Measurements from ENCODE around the gene ADCY6.

ADCY6 gene

DNA sequence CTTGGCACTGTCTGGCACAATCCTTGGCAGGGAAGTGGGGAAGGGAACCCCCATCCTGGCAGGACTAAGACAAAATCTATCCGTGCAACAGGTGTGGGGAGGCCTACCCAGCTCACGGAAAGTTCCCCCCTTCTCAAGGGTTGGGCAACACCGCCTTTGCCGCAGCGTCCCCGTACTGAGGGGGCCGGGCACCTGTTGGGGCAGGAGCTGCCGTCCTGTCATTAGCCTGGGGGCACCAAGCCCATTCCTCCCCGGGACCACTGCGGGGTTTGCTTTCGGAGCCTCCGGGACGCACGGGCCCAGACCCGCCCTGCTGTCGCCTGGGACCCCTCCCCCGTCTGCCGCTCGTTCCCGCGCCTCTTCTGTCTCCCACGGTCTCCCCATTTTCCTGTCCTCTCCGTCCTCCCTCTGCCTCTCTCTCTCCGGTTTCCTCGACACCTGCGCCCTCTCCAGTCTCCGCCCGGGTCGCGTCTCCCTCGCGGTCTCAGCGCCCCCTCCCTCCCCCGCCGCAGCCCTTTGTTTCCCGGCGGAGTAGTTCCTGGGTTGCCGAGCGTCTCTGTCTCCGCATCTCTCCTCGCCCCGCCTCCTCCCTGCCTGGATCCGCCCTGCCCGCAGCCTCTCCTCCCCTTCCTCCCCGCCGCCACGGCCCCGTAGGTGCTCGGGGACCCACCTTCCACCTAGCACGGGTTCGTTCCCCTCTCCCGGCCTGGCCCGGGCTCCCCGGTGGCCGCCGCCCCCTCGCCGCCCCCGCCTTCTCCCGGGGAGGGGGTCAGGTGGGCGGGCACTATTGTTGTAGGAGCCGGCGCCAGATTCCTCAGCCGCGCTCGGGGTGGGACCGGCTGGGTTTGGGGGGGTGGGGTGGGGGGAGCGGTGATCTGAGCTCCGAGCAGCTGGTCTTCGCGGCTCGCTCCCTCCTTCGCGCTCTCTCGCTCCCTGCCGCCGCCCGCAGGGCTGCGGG, 29.3 kb upstream of the ADCY6 start, which contains the start of gene CACNB3:
Gene CACNB3 (plus strand): TSS at position 624 of the 958 bp plus-strand sequence. CDS start 434 bp downstream, outside the sequence.
- no peaks in the 10 kb centered on the region for H3K36me3 Mint-ChIP-seq (ENCODE audit: low read depth)
- no peak for TF ChIP-seq CTCF (IDR thresholded peaks at IDR 0.05)
- no peaks in the 10 kb centered on the region for H3K9me3 Mint-ChIP-seq
- peaks cover 23% of the 10 kb centered on the region for H3K27me3 Mint-ChIP-seq (ENCODE audit: low read depth, poor library complexity)
- H3K27ac Mint-ChIP-seq: peak within 1 kb of the TSS; percentile 68
- DNase-seq: peak; percentile 86
- H3K4me3 Mint-ChIP-seq: peak within 1 kb of the TSS; percentile 89
- peaks cover 76% of the 10 kb centered on the region for H3K4me1 Mint-ChIP-seq

DNA sequence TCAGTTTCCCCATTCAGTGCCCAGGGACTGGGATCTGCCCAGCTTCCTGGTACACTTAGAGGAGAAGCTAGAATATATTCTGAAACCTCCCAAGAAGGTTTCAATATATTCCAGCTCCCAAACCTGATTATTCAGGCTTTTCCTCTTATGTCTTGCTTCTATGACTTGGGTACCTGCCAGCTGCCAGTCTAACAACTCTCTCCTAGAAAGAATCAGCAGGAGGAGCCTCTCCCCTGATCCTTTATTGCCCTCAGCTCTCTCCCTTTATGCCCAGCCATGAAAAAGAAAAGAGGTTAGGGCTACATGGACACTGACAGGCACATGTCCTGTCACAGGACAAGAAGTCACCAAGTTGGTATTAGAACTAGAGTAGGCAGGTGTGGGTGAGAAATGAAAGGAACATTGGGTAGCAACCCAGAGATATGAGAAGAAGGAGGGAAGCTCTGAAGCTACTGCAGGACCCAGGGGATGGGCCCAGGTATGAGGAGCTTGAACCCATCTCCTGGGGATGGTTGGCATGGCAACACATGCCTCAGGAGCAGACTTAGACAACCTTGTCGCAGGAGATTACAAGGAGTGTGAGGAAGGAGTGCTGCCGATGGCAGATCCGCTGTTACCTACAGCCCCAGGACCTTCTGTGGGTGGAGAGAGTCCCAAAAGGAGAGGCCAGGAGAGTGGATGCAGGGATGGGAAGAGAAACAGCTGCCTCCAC, 27.4 kb upstream of the ADCY6 start:
- H3K27ac Mint-ChIP-seq: no peak overlapping the region
- no peaks in the 10 kb centered on the region for H3K36me3 Mint-ChIP-seq (ENCODE audit: low read depth)
- DNase-seq: no peak
- peaks cover 84% of the 10 kb centered on the region for H3K4me1 Mint-ChIP-seq
- peaks cover 23% of the 10 kb centered on the region for H3K27me3 Mint-ChIP-seq (ENCODE audit: low read depth, poor library complexity)
- H3K4me3 Mint-ChIP-seq: peak overlapping the region; percentile 89
- TF ChIP-seq CTCF (IDR thresholded peaks at IDR 0.05): no peak
- H3K9me3 Mint-ChIP-seq: no peaks in the 10 kb centered on the region

DNA sequence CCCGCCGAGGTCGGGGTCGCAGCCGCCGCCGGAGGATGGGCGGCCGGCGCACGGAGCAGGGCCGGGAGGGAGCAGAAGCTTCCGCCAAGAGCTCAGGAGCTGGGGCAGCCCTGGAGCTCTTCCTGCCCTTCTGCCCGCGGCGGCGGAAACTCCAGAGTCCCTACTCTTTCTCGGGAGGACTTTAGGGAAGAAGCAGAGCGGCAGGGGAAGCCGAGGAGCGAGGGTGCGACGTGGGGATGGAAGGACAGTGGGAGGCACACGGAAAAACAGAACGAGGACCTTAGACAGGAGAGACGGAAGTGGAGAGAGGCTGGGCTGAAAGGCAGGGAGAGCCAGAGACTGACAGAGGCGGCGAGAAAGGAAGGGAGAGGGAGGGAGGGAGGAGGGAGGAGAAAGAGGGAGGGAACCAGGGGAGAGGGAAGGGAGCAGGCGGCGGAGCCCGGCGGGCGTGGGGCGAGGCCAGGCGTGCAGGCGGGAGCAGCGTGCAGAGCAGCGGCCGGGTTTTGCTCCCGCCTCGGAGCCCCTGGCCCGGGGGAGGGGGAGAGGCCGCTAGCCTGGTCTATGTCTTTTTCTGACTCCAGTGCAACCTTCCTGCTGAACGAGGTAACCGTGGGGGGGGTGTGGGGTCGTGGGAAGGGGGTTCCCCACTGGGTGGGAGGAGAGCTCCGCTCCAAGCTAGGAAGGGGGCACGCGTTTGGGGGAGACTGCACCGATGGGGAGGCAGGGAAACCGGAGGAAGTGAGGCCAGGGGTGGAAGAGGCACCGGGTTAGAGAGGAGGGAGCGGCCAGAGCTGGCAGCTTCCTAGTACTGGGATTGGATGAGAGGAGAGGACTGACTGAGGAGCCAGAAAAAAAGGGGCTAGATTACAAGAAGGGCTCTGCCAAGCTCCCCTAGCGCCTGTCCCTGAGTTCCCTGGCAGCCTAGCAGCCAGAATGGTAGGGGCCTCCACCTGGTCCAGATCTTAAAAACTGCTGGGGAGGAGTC, 26.5 kb upstream of the ADCY6 start:
- TF ChIP-seq CTCF (IDR thresholded peaks at IDR 0.05): no peak
- H3K4me1 Mint-ChIP-seq: peaks cover 89% of the 10 kb centered on the region
- H3K27me3 Mint-ChIP-seq (ENCODE audit: low read depth, poor library complexity): peaks cover 23% of the 10 kb centered on the region
- peak overlapping the region; percentile 82 for H3K27ac Mint-ChIP-seq
- peak overlapping the region; percentile 89 for H3K4me3 Mint-ChIP-seq
- DNase-seq: peak; percentile 78
- no peaks in the 10 kb centered on the region for H3K36me3 Mint-ChIP-seq (ENCODE audit: low read depth)
- no peaks in the 10 kb centered on the region for H3K9me3 Mint-ChIP-seq

DNA sequence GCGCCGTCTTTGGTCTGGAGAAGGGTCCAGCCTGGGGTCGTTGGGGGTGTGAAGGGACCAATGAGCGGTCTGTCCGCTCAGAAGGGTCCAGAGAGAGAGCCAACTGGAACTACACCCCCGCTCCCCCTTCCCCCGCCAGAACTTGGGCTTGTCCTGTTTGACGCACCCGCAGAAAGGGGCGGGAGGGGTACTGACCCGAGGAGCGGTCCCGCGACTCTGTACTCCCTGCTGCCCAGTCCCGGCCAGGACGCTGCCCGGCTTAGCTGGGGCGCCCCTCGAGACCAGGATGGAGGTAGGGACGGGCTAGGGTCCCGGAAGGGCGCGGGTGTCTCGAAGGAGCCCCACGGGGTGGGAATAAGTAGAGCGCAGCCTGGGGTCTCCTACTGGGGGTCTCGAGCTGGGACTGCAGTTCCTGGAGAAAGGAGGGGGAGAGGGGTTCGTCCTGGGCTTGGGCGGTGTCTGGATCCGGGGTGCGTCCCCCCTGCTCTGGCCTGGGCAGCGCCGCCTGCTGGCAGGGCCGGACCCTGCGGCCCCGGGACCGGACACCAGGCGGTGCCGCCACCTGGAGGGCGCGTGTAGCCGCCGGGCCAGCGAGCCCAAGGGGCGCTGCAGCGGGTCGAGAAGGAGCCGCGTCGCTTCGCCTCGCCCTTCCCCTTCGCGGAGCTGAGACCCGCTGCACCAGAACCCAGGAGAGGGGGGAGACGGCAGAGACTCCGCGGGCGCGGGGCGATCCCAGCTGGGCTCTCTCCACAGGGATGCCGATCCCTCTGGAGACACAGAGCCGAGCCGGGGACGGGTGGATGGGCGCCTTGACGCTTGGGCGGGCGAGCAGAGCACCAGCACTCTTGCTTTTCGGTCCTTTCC, 25.6 kb upstream of the ADCY6 start:
- peaks cover 89% of the 10 kb centered on the region for H3K4me1 Mint-ChIP-seq
- peak; percentile 89 for DNase-seq
- peak; percentile 96 for TF ChIP-seq CTCF (IDR thresholded peaks at IDR 0.05)
- H3K27ac Mint-ChIP-seq: peak overlapping the region; percentile 75
- no peaks in the 10 kb centered on the region for H3K36me3 Mint-ChIP-seq (ENCODE audit: low read depth)
- H3K4me3 Mint-ChIP-seq: peak overlapping the region; percentile 89
- H3K27me3 Mint-ChIP-seq (ENCODE audit: low read depth, poor library complexity): peaks cover 23% of the 10 kb centered on the region
- no peaks in the 10 kb centered on the region for H3K9me3 Mint-ChIP-seq

Measured in nephron progenitor cell (in vitro differentiated cells).